ENCODE measurements around the gene DPM1.
A peak's percentile ranks its signal among the peaks of the same experiment; 100 is the strongest.

Gene DPM1

GRCh38 chr20:50957798-50958614 lies at the start of gene DPM1:
DPM1 (minus strand) TSS chr20:50958532; CDS start chr20:50958523, 9 bp downstream.
- peak; percentile 87 for DNase-seq

GRCh38 chr20:51005214-51005613 lies 46.9 kb upstream of the DPM1 start:
- DNase-seq = no peak

DNA sequence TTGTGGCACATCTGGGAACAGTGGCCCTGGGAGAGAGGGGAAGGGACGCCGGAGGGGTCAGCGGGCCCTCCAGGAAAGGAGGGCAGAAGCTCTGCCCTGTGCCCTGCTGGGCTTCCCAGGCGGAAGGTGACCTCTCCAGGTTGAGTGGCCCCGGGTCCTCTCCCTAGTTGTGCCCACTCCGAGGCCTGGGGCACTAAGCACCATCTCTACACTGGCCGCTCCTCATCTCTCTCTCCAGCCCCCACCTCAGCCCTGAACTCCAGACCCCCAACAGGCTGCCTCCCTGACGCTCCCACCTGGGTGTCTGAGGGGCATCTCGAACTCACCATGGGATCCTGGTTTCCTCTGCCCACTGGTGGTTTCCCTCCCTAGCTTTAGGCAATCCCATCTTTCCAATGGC lies 46.4 kb upstream of the DPM1 start:
- DNase-seq = no peak

GRCh38 chr20:51004305-51004727 lies 46.0 kb upstream of the DPM1 start:
- no peak for DNase-seq

- DNase-seq = no peak
Measured at GRCh38 chr20:51003753-51004152, 45.4 kb upstream of the DPM1 start.

- DNase-seq = no peak
Measured at GRCh38 chr20:51002633-51003032, 44.3 kb upstream of the DPM1 start.

GRCh38 chr20:51001430-51002265 lies 43.3 kb upstream of the DPM1 start:
- no peak for DNase-seq

- no peak for DNase-seq
Measured at GRCh38 chr20:50999355-50999754, 41.0 kb upstream of the DPM1 start.

DNA sequence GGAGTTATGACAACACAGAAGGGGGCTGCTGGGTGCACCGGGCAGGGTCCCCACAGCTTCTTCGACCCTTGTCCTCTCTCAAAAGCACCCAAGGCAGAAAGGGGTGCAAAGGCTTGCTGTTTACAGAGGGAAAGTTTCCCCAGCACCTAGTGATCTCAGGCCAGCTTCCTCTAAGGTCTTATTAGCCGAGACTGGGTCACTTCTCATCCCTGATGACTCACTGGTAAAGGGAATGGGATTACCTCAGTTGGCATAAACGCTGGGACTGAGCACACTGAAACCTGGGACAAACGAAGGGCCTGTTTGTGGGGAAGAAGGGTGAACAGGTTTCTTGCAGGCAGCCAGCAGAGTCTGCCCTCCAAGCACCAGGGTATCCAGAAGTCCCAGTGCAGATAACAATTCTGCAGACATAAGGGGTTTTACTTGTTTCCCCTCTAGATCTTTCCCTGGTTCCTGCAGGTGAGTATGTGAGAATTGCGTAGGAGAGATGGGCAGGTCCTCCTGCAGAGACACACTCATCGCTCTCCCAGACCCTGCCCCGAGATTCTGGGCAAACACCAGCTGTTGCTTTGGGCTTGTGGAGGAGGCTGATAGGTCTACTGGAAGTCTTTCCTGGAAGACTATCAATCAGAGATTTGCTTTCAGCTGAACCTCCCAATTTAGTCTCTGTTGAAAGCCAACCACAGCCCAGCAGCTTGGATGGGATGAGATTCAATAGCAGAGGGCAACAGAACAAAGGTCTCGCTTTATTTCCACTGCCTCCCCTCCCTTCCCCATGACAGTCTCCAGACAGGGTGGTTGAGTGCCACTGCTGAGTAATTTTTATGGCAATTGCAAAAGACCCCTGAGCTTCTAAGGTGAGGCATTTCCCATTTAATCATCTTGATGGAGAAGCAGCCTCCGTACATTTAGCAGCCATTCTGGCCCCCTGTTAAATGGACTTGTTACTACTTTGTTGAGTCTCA lies 38.9 kb upstream of the DPM1 start:
- DNase-seq = no peak

DNA sequence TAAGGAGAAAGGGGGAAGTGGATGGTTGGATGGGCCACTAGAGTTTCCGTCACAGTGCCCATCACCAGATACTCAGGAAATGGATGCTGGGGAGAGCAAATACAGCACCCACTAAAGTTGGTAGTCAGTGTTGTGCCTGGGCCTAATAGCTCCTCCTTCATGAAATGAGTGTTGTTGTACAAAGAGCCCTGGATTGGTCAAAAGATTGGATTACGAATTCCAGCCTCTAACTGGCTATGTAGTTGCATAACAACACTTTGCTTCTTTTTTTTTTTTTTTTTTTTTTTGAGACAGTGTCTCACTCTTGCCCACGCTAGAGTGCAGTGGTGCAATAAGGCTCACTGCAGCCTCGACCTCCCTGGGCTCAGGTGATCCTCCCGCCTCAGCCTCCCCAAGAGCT lies 37.2 kb upstream of the DPM1 start:
- no peak for DNase-seq

- no peak for DNase-seq
Measured at GRCh38 chr20:50993876-50994275, 35.5 kb upstream of the DPM1 start.

DNA sequence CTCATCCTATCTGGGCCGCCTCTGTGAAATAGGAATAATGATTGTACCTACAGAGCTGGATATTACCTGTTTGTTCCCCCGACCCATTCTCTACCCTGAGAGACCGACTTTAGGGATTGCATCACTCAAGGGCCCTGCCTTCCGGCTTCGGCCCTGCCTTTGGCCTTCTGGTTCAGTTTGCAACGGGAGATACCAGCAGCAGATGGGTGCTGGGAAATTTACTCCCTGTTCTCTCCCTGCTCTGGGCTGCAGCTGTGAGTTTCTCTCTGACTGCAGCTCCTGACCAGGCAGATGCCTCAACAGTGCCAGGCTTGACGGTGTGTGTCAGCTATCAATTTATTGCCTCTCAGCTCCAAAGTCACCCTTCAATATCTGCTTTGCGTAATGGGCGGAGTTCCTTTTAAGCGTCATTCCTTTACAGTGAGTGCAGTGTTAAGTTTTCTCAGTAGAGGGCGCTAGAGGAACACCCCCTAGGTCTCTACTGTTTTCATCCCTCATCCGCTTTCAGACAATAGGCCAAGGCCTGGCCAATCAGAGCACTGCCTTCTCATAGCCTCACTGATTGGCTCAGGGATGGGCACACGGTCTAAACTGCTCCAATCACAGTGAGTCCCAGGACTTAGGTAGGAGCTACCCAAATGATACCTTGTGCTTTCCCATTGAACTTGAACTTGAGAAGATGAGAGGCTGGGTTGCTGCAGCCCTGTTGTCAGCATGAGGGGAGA lies 34.6 kb upstream of the DPM1 start:
- DNase-seq = no peak

GRCh38 chr20:50992336-50992732 lies 34.0 kb upstream of the DPM1 start:
- no peak for DNase-seq

GRCh38 chr20:50991076-50991475 lies 32.7 kb upstream of the DPM1 start:
- DNase-seq = no peak

GRCh38 chr20:50987493-50988210 lies 29.3 kb upstream of the DPM1 start:
- DNase-seq = peak; percentile 43

GRCh38 chr20:50983321-50983720 lies 25.0 kb upstream of the DPM1 start:
- DNase-seq = no peak

DNA sequence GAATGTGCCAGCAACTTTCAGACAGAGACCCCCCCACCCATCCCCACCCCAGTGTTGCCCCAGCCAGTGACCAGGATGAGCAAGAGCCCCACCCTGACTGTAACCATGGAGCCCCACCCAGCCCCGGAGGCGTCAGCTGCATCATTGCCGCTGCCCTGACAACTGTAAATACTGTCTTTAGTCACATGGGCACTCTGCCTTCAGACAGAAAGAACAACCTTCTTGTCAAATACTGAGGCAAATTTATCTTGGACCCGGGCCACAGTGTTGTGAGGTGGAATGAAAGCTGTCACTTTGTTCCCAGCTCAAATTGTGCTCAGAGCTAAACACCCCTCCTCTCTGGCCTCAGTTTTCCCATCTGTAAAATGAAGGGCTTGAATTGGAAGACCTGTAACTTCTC lies 24.0 kb upstream of the DPM1 start:
- DNase-seq = no peak

GRCh38 chr20:50981714-50982048 lies 23.3 kb upstream of the DPM1 start:
- no peak for DNase-seq

DNA sequence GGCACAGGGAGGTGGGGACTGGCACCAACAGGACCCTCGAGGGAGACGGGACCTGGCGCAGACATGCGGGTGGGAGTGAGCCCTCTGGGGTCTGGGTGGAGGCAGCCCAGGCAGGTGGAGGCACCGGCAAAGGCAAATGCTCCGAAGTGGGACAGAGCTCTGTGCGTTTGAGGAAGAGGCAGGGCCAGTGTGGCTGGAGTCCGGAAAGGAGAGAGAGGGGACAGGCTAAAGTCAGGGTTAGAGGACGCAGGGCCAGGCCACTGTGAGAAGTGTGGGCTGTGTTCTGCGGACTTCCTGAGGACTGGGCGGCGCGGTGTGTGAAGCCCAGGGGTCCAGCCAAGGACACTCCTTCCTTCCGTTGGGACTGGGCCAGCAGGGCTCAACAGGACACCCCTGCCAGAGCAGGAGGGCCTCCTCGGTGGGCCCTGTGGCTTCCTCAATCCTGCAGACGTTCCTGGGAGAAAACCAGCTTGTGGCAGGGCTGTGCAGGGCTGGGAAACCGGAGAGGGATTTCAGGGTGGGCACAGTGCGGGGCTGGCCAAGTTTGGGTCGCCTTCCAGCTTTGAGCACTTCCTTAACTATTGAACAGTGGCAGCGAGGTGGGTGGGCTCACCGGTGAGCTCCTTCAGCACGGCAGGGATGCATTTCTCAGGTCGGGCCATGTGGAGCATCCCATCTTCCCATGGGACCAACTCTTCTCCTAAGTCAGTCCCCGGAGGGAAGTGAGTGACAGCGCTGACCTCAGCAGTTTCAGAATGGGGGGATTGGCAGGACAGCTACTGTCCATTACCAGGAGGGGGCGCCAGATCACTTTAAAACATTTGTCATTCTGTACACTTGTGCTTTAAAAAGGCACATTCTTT lies 22.8 kb upstream of the DPM1 start:
- DNase-seq = peak; percentile 63

GRCh38 chr20:50980071-50980681 lies 21.8 kb upstream of the DPM1 start:
- no peak for DNase-seq
